WTC11 (cell line): Measurements from ENCODE around the gene IL16. TPM values are rescaled to one million over a fixed set of nuclear protein-coding genes. Genes with fewer than 3 reads are reported as not detected.

ENCODE experiments used
- ATAC-seq: fragments of 200-7000 bp; cut with Tn5 transposase; 2 replicates; pipeline ENCODE4 v1.10.0; 2021; ENCODE audit warnings: mild to moderate bottlenecking, moderate library complexity
- CTCF ChIA-PET: fragments of 300-600 bp; sonication (Branson Sonifier 250); formaldehyde crosslinking; loops from one replicate; lab custom pipeline; 2021; ENCODE audit warnings: antibody characterized with exemption; lab: Charles Lee
- POLR2A ChIA-PET: fragments of 350-600 bp; sonication (Branson Sonifier 250); formaldehyde crosslinking; loops from one replicate; lab custom pipeline; 2021; ENCODE audit warnings: antibody characterized with exemption; lab: Charles Lee
- DNase-seq: peaks from one replicate; pipeline ENCODE4 v3.0.0; 2021; ENCODE audit warnings: low spot score
- H3K27ac Mint-ChIP-seq: 2 replicates; pipeline ENCODE4 v1.8.0; 2021; ENCODE audit warnings: mixed read lengths
- H3K27me3 Mint-ChIP-seq: 2 replicates; pipeline ENCODE4 v1.8.0; 2021; ENCODE audit warnings: low read depth, mild to moderate bottlenecking, moderate library complexity, mixed read lengths
- H3K36me3 Mint-ChIP-seq: 2 replicates; pipeline ENCODE4 v1.8.0; 2021; ENCODE audit warnings: mixed read lengths
- H3K4me1 Mint-ChIP-seq: 2 replicates; pipeline ENCODE4 v1.8.0; 2022; ENCODE audit warnings: mixed read lengths
- H3K4me3 Mint-ChIP-seq: 2 replicates; pipeline ENCODE4 v1.8.0; 2021; ENCODE audit warnings: mild to moderate bottlenecking, moderate library complexity, mixed read lengths
- H3K9me3 Mint-ChIP-seq: 2 replicates; pipeline ENCODE4 v1.8.0; 2021; ENCODE audit warnings: mixed read lengths
- GABPB1 ChIP-seq: sonication (generic); formaldehyde crosslinking; IDR thresholded peaks from 2 replicates; pipeline ENCODE4 v1.8.1; 2023; ENCODE audit warnings: mild to moderate bottlenecking, missing genetic modification reagents
- GRHL2 ChIP-seq: fragments of 250-450 bp; sonication (Bioruptor Pico); IDR thresholded peaks from 2 replicates; pipeline ENCODE4 v1.8.0; 2022; ENCODE audit warnings: mild to moderate bottlenecking, moderate library complexity; ENCODE audit not compliant: insufficient replicate concordance, severe bottlenecking
- GTF2I ChIP-seq: fragments of 250-450 bp; sonication (Bioruptor Pico); conservative IDR thresholded peaks from 2 replicates; pipeline ENCODE4 v1.4.0; 2021; ENCODE audit warnings: mild to moderate bottlenecking
- HMGXB4 ChIP-seq: sonication (generic); formaldehyde crosslinking; IDR thresholded peaks from 2 replicates; pipeline ENCODE4 v1.8.1; 2023; ENCODE audit warnings: mild to moderate bottlenecking, moderate library complexity, missing genetic modification reagents
- KAT7 ChIP-seq: sonication (generic); formaldehyde crosslinking; IDR thresholded peaks from 2 replicates; pipeline ENCODE4 v1.8.1; 2023; ENCODE audit warnings: missing genetic modification reagents, mild to moderate bottlenecking, borderline replicate concordance
- MAX ChIP-seq: sonication (generic); formaldehyde crosslinking; IDR thresholded peaks from 2 replicates; pipeline ENCODE4 v1.8.0; 2022; ENCODE audit warnings: mild to moderate bottlenecking, missing genetic modification reagents
- SMAD3 ChIP-seq: sonication (generic); formaldehyde crosslinking; IDR thresholded peaks from 2 replicates; pipeline ENCODE4 v1.8.0; 2022; ENCODE audit warnings: missing genetic modification reagents, mild to moderate bottlenecking, borderline replicate concordance
- SMAD4 ChIP-seq: sonication (generic); formaldehyde crosslinking; IDR thresholded peaks from 2 replicates; pipeline ENCODE4 v1.8.0; 2022; ENCODE audit warnings: mild to moderate bottlenecking, missing genetic modification reagents
- STAT6 ChIP-seq: sonication (generic); formaldehyde crosslinking; conservative IDR thresholded peaks from 2 replicates; pipeline ENCODE4 v1.8.1; 2023; ENCODE audit warnings: mild to moderate bottlenecking, low read depth, missing genetic modification reagents, moderate library complexity
- ZNF396 ChIP-seq: fragments of 250-450 bp; sonication (Bioruptor Pico); IDR thresholded peaks from 2 replicates; pipeline ENCODE4 v1.8.0; 2021; ENCODE audit warnings: mild to moderate bottlenecking, moderate library complexity, borderline replicate concordance
- ZNF532 ChIP-seq: fragments of 250-450 bp; sonication (Bioruptor Pico); IDR thresholded peaks from 2 replicates; pipeline ENCODE4 v1.9.0; 2021; ENCODE audit warnings: mild to moderate bottlenecking, borderline replicate concordance
- total RNA-seq: library from RNA; stranded (reverse); gene quantifications from 3 replicates; pipeline ENCODE4 v1.2.3, GENCODE V29; 2021
- TF ChIP-seq, protein P1 (sequence below): sonication (generic); formaldehyde crosslinking; IDR thresholded peaks from 2 replicates; pipeline ENCODE4 v1.8.1; 2023; ENCODE audit warnings: mild to moderate bottlenecking, missing genetic modification reagents, borderline replicate concordance
- TF ChIP-seq, protein P2 (sequence below): fragments of 250-450 bp; sonication (Bioruptor Pico); IDR thresholded peaks from 2 replicates; pipeline ENCODE4 v1.9.0; 2021; ENCODE audit warnings: moderate library complexity, mild to moderate bottlenecking, inconsistent platforms, borderline replicate concordance
- TF ChIP-seq, protein P3 (sequence below): fragments of 200-600 bp; IDR thresholded peaks from 2 replicates; pipeline ENCODE4 v1.8.0; 2022; ENCODE audit warnings: antibody characterized with exemption
- TF ChIP-seq, protein P4 (sequence below): sonication (generic); formaldehyde crosslinking; IDR thresholded peaks from 2 replicates; pipeline ENCODE4 v1.8.1; 2023; ENCODE audit warnings: mild to moderate bottlenecking, missing genetic modification reagents, moderate library complexity

Gene IL16
- total RNA-seq, 1 experiment from 2014 or later: 0.61 TPM

GRCh38 chr15:81242778-81243177 lies 46.1 kb downstream of the IL16 start:
- H3K4me3 Mint-ChIP-seq: no peak overlapping the region
- no peaks in the 10 kb centered on the region; the same call in 1 of the 2 replicates for H3K36me3 Mint-ChIP-seq
- no peak for ATAC-seq
- DNase-seq: no peak
- H3K4me1 Mint-ChIP-seq: no peaks in the 10 kb centered on the region
- H3K27ac Mint-ChIP-seq: no peak overlapping the region
- peaks cover 7% of the 10 kb centered on the region for H3K9me3 Mint-ChIP-seq
- POLR2A ChIA-PET: no interaction called here
- no peak for TF ChIP-seq GTF2I (CRISPR knock-in tag)
- no peak for TF ChIP-seq ZNF396 (CRISPR knock-in tag)
- TF ChIP-seq, protein P1, sequence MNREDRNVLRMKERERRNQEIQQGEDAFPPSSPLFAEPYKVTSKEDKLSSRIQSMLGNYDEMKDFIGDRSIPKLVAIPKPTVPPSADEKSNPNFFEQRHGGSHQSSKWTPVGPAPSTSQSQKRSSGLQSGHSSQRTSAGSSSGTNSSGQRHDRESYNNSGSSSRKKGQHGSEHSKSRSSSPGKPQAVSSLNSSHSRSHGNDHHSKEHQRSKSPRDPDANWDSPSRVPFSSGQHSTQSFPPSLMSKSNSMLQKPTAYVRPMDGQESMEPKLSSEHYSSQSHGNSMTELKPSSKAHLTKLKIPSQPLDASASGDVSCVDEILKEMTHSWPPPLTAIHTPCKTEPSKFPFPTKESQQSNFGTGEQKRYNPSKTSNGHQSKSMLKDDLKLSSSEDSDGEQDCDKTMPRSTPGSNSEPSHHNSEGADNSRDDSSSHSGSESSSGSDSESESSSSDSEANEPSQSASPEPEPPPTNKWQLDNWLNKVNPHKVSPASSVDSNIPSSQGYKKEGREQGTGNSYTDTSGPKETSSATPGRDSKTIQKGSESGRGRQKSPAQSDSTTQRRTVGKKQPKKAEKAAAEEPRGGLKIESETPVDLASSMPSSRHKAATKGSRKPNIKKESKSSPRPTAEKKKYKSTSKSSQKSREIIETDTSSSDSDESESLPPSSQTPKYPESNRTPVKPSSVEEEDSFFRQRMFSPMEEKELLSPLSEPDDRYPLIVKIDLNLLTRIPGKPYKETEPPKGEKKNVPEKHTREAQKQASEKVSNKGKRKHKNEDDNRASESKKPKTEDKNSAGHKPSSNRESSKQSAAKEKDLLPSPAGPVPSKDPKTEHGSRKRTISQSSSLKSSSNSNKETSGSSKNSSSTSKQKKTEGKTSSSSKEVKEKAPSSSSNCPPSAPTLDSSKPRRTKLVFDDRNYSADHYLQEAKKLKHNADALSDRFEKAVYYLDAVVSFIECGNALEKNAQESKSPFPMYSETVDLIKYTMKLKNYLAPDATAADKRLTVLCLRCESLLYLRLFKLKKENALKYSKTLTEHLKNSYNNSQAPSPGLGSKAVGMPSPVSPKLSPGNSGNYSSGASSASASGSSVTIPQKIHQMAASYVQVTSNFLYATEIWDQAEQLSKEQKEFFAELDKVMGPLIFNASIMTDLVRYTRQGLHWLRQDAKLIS (CRISPR knock-in tag): no peak
- no peak for TF ChIP-seq HMGXB4 (CRISPR knock-in tag)
- no peak for TF ChIP-seq ZNF532 (CRISPR knock-in tag)
- TF ChIP-seq STAT6: no peak
- no peak for TF ChIP-seq GRHL2 (CRISPR knock-in tag)
- no peak for TF ChIP-seq SMAD3 (CRISPR knock-in tag)
- TF ChIP-seq, protein P2, sequence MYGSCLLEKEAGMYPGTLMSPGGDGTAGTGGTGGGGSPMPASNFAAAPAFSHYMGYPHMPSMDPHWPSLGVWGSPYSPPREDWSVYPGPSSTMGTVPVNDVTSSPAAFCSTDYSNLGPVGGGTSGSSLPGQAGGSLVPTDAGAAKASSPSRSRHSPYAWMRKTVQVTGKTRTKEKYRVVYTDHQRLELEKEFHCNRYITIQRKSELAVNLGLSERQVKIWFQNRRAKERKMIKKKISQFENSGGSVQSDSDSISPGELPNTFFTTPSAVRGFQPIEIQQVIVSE: no peak
- no peak for TF ChIP-seq KAT7
- TF ChIP-seq SMAD4 (CRISPR knock-in tag): no peak
- TF ChIP-seq, protein P3, sequence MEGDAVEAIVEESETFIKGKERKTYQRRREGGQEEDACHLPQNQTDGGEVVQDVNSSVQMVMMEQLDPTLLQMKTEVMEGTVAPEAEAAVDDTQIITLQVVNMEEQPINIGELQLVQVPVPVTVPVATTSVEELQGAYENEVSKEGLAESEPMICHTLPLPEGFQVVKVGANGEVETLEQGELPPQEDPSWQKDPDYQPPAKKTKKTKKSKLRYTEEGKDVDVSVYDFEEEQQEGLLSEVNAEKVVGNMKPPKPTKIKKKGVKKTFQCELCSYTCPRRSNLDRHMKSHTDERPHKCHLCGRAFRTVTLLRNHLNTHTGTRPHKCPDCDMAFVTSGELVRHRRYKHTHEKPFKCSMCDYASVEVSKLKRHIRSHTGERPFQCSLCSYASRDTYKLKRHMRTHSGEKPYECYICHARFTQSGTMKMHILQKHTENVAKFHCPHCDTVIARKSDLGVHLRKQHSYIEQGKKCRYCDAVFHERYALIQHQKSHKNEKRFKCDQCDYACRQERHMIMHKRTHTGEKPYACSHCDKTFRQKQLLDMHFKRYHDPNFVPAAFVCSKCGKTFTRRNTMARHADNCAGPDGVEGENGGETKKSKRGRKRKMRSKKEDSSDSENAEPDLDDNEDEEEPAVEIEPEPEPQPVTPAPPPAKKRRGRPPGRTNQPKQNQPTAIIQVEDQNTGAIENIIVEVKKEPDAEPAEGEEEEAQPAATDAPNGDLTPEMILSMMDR: no peak
- no peak for TF ChIP-seq GABPB1 (CRISPR knock-in tag)
- TF ChIP-seq MAX (CRISPR knock-in tag): no peak
- TF ChIP-seq, protein P4, sequence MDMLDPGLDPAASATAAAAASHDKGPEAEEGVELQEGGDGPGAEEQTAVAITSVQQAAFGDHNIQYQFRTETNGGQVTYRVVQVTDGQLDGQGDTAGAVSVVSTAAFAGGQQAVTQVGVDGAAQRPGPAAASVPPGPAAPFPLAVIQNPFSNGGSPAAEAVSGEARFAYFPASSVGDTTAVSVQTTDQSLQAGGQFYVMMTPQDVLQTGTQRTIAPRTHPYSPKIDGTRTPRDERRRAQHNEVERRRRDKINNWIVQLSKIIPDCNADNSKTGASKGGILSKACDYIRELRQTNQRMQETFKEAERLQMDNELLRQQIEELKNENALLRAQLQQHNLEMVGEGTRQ (CRISPR knock-in tag): no peak
- H3K27me3 Mint-ChIP-seq: no peaks in the 10 kb centered on the region
- CTCF ChIA-PET: interaction anchor here (2.6 kb wide), 1 partner anchor 24 kb away, joined by 12 read pairs; no protein-coding TSS in a partner anchor
